Activated CD4-positive, CD25-positive, alpha-beta regulatory T cell treated with anti-CD3 and anti-CD28 coated beads, Interleukin-2, amount 50 U/mL, for 16 hours (primary cell): Measurements from ENCODE around the gene RESF1.

ENCODE experiments used
- DNase-seq: peaks from one replicate; pipeline ENCODE4 v3.0.0-alpha.2; 2020; ENCODE audit warnings: low read depth, low spot score

Gene RESF1

DNA sequence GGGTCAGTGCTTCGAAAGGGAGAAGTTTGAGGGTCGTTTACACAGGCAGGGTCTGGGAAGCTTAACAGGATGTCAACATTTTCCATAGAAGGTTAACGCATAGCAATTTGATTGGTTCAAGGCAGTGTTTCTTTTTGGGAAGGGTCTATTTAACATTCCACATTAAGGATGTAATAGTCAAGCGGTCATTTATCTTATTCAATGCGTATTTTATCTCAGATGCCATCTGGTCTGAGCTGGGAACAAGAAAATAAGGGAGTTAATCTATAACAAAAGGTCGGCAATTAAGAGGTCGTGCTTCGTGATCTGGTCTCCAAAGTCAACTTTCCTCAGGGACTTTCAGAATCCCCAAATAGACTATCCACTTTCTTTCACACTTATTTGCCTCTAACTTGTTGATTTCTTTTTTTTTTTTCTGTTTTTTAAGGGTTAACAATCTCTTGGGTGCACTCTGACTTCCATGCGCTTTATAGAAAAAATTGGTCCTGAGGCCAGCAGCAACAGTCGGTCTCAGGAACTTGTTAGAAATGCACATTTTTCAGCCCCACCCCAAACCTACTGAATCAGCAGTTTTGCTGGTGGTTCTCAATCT is 550 bp upstream of the RESF1 start:
- DNase-seq, result no peak

DNA sequence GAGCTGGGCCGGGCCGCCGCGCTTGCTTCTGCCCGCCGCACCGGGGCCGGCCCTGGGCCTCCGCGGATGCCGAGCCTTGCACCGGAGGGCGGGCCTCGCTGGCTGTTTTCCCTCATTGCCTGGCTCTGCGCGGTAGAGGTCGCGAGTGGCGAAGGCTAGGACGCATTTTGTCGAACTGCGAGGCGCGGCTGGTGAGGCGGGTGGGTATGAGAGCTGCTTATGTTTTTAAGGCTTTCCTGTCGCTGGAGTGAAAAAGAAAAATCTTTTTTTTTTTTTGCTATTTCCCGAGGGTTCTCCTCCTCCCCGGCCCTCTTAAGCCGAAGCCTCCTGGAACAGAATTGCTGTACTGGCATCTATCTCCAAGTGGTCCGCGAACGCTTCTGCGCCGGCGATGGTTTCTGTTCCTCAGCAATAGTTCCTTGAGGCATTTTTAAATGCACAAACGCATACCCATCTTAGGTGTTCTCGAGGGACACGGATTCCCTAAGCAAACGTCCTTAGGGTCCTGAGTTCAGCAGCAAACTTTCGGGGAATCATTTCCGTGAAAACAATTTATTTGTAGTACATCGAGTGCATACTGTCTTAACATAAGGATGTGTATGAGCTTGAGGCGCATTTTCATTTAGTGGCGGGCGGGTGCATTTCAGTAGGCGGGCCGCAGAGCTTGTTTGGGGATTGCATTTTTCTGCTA is 631 bp downstream of the RESF1 start:
- peak; percentile 37 for DNase-seq

DNA sequence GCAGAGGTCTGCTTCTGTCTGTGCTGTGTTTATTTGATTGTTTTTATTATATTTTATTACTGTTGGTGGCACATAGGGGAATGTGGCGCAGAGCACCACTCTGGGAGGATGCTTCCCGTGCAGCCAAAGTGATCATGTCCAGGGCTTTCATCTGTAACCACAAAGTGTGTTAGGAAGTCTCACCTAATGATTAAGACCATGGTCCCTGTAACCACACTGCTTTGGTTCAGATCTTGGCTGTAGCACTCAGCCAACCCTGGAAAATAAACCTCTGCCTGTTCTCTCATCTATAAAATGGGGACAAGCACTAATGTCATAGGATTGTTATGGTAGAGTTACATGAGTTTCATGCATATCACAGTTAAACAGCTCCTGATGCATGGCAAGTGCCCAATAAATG is 1.9 kb downstream of the RESF1 start:
- no peak for DNase-seq

- DNase-seq, result no peak
Measured at GRCh38 chr12:31962076-31962475, 2.9 kb downstream of the RESF1 start.

- no peak for DNase-seq
Measured at GRCh38 chr12:31964280-31964679, 5.1 kb downstream of the RESF1 start.

GRCh38 chr12:31965090-31965489 is 5.9 kb downstream of the RESF1 start:
- no peak for DNase-seq

DNA sequence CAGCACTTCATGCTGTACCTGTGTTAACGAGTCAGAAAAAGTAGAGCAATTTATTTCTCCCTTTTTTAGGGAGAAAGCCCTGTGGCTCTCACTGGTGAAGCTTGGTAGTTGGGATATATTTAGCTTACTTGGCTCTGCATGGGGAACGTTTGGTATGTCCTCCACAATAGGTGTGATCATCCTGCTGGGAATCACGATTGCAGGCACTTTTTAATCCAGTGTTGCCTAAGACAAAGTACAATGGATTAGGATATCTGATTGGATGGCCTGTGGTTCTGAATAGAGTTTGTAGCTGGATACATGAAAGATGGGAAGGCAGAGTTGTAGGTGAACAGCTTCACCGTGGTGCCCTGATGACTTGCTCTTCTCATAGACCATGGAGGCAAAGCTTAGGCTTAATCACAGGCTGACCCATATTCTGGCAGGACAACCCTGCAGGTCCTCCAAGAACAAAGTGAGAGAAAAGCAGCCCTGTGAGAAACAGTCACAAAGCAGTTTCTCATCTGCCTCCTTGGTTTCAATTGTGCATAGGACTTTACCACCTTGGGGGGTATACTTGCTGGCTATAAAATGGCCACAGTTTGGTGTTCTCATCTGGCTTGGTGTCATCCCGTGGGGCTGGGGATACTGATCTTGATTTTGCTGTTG is 7.5 kb downstream of the RESF1 start:
- DNase-seq, result no peak

DNA sequence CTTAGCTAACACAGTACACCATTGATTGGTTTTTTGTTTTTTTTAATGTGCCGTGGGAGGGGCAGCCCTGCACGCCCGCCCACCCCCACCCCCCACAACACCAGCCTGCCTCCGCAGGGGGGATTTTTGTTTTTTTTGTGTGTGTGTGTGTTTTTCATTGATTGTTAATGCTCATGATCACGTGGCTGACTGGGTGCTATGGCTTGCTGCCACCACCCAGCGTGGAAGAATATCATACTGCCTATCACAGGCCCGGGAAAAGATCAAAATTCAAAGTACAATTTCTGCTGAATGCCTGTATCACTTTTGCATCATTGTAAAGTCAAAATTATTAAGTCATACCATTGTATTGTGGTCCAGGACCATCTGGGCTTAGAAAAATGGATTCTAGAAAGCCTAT is 8.3 kb downstream of the RESF1 start:
- DNase-seq, result no peak

- DNase-seq, result no peak
Measured at GRCh38 chr12:31970199-31970598, 11.0 kb downstream of the RESF1 start.

DNA sequence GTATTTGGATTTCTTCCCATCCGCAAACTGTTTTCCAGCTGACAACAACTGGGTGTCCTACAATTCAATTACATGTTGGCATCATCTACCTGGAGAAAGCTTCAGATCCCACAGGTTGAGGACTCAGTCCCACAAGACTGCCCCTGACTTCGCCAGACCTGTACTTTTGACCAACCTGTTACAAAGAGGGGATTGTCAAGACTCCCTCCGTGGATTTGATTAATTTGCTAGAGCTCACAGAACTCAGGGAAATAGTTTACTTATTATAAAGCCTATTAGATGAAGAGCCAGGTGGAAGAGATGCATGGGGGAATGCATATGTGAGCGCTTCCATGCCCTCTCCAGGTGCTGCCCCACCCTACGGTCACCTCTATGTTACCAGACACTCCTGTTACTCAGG is 14.6 kb downstream of the RESF1 start:
- no peak for DNase-seq

- no peak for DNase-seq
Measured at GRCh38 chr12:31974673-31975072, 15.5 kb downstream of the RESF1 start.

DNA sequence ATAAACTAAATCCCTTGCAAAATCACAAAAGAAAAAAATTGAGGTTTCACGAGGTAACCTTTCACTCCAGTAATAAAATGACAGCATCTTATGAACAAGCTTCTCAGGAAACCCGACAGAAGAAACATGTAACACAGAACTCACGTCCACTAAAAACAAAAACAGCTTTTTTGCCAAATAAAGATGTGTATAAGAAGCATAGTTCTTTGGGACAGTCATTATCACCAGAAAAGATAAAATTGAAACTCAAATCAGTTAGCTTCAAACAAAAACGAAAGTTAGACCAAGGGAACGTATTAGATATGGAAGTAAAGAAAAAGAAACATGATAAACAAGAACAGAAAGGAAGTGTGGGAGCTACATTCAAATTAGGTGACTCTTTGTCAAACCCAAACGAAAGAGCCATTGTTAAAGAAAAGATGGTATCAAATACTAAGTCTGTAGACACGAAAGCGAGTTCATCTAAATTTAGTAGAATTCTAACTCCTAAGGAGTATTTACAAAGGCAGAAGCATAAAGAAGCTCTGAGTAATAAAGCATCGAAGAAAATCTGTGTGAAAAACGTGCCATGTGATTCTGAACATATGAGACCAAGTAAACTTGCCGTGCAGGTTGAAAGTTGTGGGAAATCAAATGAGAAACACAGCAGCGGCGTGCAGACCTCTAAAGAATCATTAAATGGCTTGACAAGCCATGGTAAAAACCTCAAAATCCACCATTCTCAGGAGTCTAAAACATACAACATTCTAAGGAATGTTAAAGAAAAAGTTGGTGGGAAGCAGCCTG is 25.8 kb downstream of the RESF1 start:
- no peak for DNase-seq

- DNase-seq, result no peak
Measured at GRCh38 chr12:31985832-31986231, 26.6 kb downstream of the RESF1 start.

DNA sequence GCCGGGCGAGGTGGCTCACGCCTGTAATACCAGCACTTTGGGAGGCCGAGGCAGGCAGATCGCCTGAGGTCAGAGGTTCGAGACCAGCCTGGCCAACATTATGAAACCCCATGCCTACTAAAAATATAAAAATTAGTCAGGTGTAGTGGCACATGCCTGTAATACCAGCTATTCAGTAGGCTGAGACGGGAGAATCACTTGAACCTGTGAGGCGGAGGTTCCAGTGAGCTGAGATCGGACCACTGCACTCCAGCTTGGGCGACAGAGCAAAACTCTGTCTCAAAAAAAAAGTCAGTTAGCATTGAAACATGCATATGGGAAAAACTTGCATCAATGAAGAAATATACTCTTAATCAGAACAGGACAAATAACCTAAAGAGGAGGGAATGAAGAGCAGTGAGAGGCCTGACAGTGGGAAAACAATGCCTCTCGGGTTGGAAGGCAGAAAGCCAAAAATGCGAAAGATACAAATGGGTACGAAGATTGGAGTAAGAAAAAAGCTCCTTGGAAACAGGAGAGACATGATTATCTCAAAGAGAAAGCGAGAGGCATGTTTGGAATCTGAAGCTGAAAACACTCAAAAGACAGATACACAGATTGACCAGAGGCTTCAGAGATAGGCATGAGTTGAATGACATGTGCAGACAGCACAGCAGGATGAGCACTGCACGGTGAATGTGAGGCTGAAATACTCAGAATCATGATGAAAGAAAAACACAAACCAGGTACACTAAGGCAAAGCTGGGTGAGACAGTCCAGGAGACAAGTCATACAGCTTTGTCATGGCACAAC is 30.6 kb downstream of the RESF1 start:
- no peak for DNase-seq

GRCh38 chr12:31991146-31991545 is 31.9 kb downstream of the RESF1 start:
- DNase-seq, result no peak

- DNase-seq, result no peak
Measured at GRCh38 chr12:31991815-31992214, 32.6 kb downstream of the RESF1 start.

DNA sequence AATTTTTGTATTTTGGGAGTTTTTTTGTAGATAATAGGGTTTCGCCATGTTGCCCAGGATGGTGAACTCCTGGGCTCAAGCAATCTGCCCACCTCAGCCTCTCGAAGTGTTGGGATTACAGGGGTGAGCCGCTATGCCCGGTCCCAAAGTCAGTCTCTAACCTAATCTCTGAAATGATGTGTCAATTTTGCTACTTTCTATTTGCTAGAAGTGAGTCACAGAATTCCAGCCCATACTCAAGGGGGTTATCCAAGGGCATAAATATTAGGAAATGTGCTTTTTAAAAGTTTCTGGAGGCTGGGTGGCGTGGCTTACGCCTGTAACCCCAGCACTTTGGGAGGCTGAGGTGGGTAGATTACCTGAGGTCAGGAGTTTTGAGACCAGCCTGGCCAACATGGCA is 40.5 kb downstream of the RESF1 start:
- DNase-seq, result no peak

- DNase-seq, result no peak
Measured at GRCh38 chr12:32000373-32001005, 41.3 kb downstream of the RESF1 start.

- DNase-seq, result no peak
Measured at GRCh38 chr12:32002848-32003493, 43.8 kb downstream of the RESF1 start.

DNA sequence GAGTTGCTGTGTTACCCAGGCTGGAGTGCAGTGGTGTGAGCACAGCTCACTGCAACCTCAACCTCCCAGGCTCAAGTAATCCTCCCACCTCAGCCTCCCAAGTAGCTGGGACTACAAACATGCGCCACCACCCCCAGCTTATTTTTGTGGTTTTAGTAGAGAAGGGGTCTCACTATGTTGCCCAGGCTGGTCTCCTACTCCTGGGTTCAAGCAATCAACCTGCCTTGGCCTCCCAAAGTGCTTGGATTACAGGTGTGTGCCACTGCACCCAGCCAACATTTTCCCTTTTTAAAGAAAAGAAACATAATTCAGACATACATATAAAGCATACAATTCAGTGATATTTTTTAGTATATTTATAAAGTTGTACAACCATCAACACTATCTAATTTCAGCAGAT is 44.4 kb downstream of the RESF1 start:
- no peak for DNase-seq
